Caco-2 (cell line): Measurements from ENCODE around the gene KIAA0513. TPM values are rescaled to one million over a fixed set of nuclear protein-coding genes. Genes with fewer than 3 reads are reported as not detected.

Source experiments
- BruUV-seq: library from RNA; stranded (reverse); fragments of 400-500 nt; replicated peaks from 2 replicates; lab custom pipeline; 2021; lab: Mats Ljungman, UMichigan
- CTCF ChIA-PET: fragments of 300-600 bp; sonication (Branson Sonifier 250); formaldehyde crosslinking; loops from one replicate; lab custom pipeline; 2022; ENCODE audit warnings: antibody characterized with exemption; lab: Charles Lee
- POLR2A ChIA-PET: fragments of 300-600 bp; sonication (Branson Sonifier 250); formaldehyde crosslinking; loops from one replicate; lab custom pipeline; 2022; ENCODE audit warnings: antibody characterized with exemption; lab: Charles Lee
- DNase-seq, 2 experiments: peaks; one replicate each; pipeline versions ENCODE4 v3.0.0 to v3.0.0-alpha.2; 2020 to 2022
- H3K27me3 ChIP-seq: replicated peaks from 2 replicates; pipeline ENCODE4 v1.6.0; 2011; ENCODE audit warnings: low read length; ENCODE audit not compliant: control insufficient read depth, insufficient read depth
- H3K36me3 ChIP-seq: 2 replicates; pipeline ENCODE4 v1.5.1; 2011; ENCODE audit warnings: low read length; ENCODE audit not compliant: control insufficient read depth, insufficient read depth
- H3K4me1 ChIP-seq: fragments of 250-450 bp; sonication (Bioruptor Pico); 2 replicates; pipeline ENCODE4 v1.5.1; 2020; ENCODE audit warnings: mild to moderate bottlenecking
- H3K4me3 ChIP-seq: 2 replicates; pipeline ENCODE4 v1.5.1; 2011; ENCODE audit warnings: low read depth, mild to moderate bottlenecking, control low read depth, low read length
- H3K9me3 ChIP-seq: fragments of 250-450 bp; sonication (Bioruptor Pico); 2 replicates; pipeline ENCODE4 v1.5.1; 2020; ENCODE audit warnings: mild to moderate bottlenecking, moderate library complexity
- H3K27ac Mint-ChIP-seq: one replicate; pipeline ENCODE4 v1.8.0; 2022; ENCODE audit warnings: mixed read lengths; ENCODE audit not compliant: unreplicated experiment
- H3K27me3 Mint-ChIP-seq: one replicate; pipeline ENCODE4 v1.8.0; 2022; ENCODE audit warnings: mixed read lengths; ENCODE audit not compliant: insufficient read depth, unreplicated experiment
- H3K36me3 Mint-ChIP-seq: one replicate; pipeline ENCODE4 v1.8.0; 2022; ENCODE audit warnings: mild to moderate bottlenecking, mixed read lengths; ENCODE audit not compliant: insufficient read depth, unreplicated experiment
- H3K4me1 Mint-ChIP-seq: one replicate; pipeline ENCODE4 v1.8.0; 2022; ENCODE audit warnings: low read depth, mixed read lengths; ENCODE audit not compliant: unreplicated experiment
- H3K4me3 Mint-ChIP-seq: one replicate; pipeline ENCODE4 v1.8.0; 2022; ENCODE audit warnings: mild to moderate bottlenecking, moderate library complexity, mixed read lengths; ENCODE audit not compliant: unreplicated experiment
- H3K9me3 Mint-ChIP-seq: one replicate; pipeline ENCODE4 v1.8.0; 2022; ENCODE audit warnings: mixed read lengths; ENCODE audit not compliant: unreplicated experiment
- intact Hi-C: fragments of 100-400 bp; cut with micrococcal nuclease; formaldehyde crosslinking; loops from one replicate; pipeline ENCODE4 v1.10.0; 2022; ENCODE audit not compliant: unreplicated experiment
- total RNA-seq: library from RNA; stranded (reverse); gene quantifications from 2 replicates; pipeline ENCODE4 v1.2.3, GENCODE V29; 2022
- TF ChIP-seq, protein P1 (sequence below), 2 experiments: fragments of 200-600 bp in 1 of 2; IDR thresholded peaks; 1 replicate in 1 of 2; 2 replicates in 1 of 2; pipeline versions ENCODE4 v1.5.1 to v1.8.0; 2011 to 2022; ENCODE audit warnings: antibody characterized with exemption in 1 of 2, control low read depth in 1 of 2, inconsistent platforms in 1 of 2, low read depth in 1 of 2, low read length in 1 of 2, mild to moderate bottlenecking in 1 of 2, moderate library complexity in 1 of 2; ENCODE audit not compliant: insufficient read depth in 1 of 2, severe bottlenecking in 1 of 2, unreplicated experiment in 1 of 2

The KIAA0513 gene
- total RNA-seq, 1 experiment from 2014 or later, result 7.9 TPM

DNA sequence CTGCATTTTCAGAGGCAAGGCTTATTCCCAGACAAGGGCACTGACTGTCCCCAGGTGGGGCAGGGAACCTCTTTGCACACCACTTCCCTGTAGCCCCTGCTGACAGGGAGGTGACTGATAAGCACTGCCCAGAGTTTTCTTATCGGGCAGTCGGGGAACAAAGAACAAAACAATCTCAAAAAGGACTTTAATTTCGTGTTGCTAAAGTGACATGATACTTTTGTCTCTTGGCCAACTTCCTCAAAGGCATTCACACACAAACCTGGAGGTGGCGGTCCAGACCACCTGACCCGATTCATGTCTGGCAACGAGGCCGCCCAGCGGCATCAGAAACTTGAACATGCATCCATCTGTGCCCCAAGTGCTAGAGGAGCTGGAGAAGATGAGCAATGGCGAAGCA, 45.2 kb upstream of the KIAA0513 start:
- Histone ChIP-seq H3K4me3 (no peak overlapping the region), H3K36me3 (peaks cover 12% of the 10 kb centered on the region), H3K9me3 (no peaks in the 10 kb centered on the region), H3K4me1 (no peaks in the 10 kb centered on the region), H3K27me3 (no peaks in the 10 kb centered on the region)
- ChIA-PET POLR2A (interaction anchor here (0.6 kb wide), 1 partner anchor 29 kb away, joined by 3 read pairs; no protein-coding TSS in a partner anchor), CTCF (interaction anchor here (1.0 to 2.1 kb wide), 2 partner anchors 11 to 104 kb away, joined by 5 to 15 read pairs; no protein-coding TSS in a partner anchor)
- H3K36me3 Mint-ChIP-seq, result peaks cover 89% of the 10 kb centered on the region
- peak overlapping the region; percentile 11 for H3K27ac Mint-ChIP-seq
- no TSS peak for BruUV-seq
- no peaks in the 10 kb centered on the region for H3K9me3 Mint-ChIP-seq
- no peaks in the 10 kb centered on the region for H3K4me1 Mint-ChIP-seq
- intact Hi-C loops, result loop anchor here (2.0 kb wide), 1 partner anchor 104 kb away; no protein-coding TSS in a partner anchor
- H3K27me3 Mint-ChIP-seq, result no peaks in the 10 kb centered on the region
- TF ChIP-seq, protein P1, sequence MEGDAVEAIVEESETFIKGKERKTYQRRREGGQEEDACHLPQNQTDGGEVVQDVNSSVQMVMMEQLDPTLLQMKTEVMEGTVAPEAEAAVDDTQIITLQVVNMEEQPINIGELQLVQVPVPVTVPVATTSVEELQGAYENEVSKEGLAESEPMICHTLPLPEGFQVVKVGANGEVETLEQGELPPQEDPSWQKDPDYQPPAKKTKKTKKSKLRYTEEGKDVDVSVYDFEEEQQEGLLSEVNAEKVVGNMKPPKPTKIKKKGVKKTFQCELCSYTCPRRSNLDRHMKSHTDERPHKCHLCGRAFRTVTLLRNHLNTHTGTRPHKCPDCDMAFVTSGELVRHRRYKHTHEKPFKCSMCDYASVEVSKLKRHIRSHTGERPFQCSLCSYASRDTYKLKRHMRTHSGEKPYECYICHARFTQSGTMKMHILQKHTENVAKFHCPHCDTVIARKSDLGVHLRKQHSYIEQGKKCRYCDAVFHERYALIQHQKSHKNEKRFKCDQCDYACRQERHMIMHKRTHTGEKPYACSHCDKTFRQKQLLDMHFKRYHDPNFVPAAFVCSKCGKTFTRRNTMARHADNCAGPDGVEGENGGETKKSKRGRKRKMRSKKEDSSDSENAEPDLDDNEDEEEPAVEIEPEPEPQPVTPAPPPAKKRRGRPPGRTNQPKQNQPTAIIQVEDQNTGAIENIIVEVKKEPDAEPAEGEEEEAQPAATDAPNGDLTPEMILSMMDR (IDR thresholded peaks at IDR 0.05; ENCODE audit: insufficient read depth in 1 of 2, low read depth in 1 of 2, low read length in 1 of 2, severe bottlenecking in 1 of 2, unreplicated experiment in 1 of 2), result peak in 1 of 2 experiments; percentile 20
- DNase-seq, result peak in 1 of 2 experiments; percentile 27
- no peak overlapping the region for H3K4me3 Mint-ChIP-seq

DNA sequence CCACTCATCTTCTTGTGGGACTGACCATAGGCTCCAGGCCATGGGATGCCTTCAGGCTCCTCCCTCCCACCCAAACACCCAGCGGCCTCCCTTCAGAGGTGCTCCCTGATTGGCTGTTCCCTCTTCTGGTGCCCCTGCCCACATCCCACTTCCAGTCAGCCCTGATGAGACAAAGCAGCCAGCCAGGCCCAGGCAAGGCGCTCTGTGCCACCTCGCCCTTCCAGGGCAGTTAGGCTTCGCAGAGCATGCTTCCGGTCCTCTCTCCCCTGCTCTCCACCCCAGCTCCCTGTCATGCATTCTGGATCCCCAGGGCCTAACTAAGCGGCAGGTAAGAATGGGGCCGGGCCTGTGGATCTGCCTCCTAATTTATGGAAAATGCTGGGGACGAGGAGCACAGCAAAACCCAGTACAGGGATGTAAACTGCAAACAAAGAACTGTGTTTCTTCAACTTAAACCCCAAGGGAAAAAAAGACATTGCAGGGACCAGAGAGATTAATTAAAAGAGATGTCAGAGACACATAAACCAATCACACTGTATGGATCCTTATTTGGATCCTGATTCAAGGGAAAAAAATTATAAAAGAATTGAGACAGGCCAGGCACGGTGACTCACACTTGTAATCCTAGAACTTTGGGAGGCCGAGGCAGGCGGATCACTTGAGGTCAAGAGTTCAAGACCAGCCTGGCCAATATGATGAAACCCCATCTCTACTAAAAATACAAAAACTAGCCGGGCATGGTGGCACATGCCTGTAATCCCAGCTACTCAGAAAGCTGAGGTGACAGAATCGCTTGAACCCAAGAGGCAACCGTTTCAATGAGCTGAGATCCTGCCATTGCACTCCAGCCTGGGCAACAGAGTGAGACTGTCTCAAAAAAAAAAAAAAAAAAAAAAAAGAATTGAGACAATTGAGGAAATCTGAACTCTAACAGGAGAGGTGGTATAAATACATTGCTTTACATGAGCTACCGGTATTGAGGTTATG, 42.2 kb upstream of the KIAA0513 start:
- intact Hi-C loops, result no loop called here
- TF ChIP-seq, protein P1 (IDR thresholded peaks at IDR 0.05; ENCODE audit: insufficient read depth in 1 of 2, low read depth in 1 of 2, low read length in 1 of 2, severe bottlenecking in 1 of 2, unreplicated experiment in 1 of 2), result no peak
- Histone ChIP-seq H3K4me1 (no peaks in the 10 kb centered on the region), H3K27me3 (no peaks in the 10 kb centered on the region), H3K9me3 (no peaks in the 10 kb centered on the region), H3K36me3 (peaks cover 10% of the 10 kb centered on the region), H3K4me3 (no peak overlapping the region)
- H3K9me3 Mint-ChIP-seq, result no peaks in the 10 kb centered on the region
- H3K27me3 Mint-ChIP-seq, result no peaks in the 10 kb centered on the region
- peak overlapping the region; percentile 15 for H3K27ac Mint-ChIP-seq
- H3K4me1 Mint-ChIP-seq, result no peaks in the 10 kb centered on the region
- BruUV-seq, result no TSS peak
- no peak overlapping the region for H3K4me3 Mint-ChIP-seq
- CTCF ChIA-PET, result interaction anchor here (0.7 kb wide), 1 partner anchor 14 kb away, joined by 4 read pairs; no protein-coding TSS in a partner anchor
- no peak for DNase-seq
- POLR2A ChIA-PET, result no interaction called here
- peaks cover 89% of the 10 kb centered on the region for H3K36me3 Mint-ChIP-seq

DNA sequence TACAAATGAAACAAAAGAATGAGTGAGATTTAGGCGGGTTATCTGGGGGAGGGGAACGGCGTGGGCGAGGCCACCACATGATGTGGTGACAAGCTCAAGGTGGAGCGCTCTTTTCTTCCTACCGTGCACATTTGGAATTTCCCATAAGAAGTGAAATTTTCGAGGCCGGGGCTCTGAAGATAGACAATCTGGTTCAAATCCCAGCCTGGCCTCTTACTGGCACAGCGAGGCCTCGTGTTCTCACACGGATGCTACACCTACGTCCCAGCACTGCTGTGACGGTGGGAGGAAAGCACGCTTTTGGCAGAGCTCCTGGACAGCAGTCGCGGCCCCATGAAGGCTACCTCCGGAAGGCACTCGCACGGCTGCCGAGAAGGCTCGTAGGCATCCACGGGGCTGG, 41.5 kb upstream of the KIAA0513 start:
- no peaks in the 10 kb centered on the region for H3K4me1 Mint-ChIP-seq
- no TSS peak for BruUV-seq
- no peak overlapping the region for H3K4me3 ChIP-seq
- H3K27me3 ChIP-seq, result no peaks in the 10 kb centered on the region
- H3K36me3 ChIP-seq, result peaks cover 12% of the 10 kb centered on the region
- H3K27ac Mint-ChIP-seq, result no peak overlapping the region
- H3K9me3 ChIP-seq, result no peaks in the 10 kb centered on the region
- no peak for DNase-seq
- TF ChIP-seq, protein P1 (IDR thresholded peaks at IDR 0.05; ENCODE audit: insufficient read depth in 1 of 2, low read depth in 1 of 2, low read length in 1 of 2, severe bottlenecking in 1 of 2, unreplicated experiment in 1 of 2), result no peak
- H3K36me3 Mint-ChIP-seq, result peaks cover 89% of the 10 kb centered on the region
- H3K4me3 Mint-ChIP-seq, result no peak overlapping the region
- intact Hi-C loops, result no loop called here
- no peaks in the 10 kb centered on the region for H3K27me3 Mint-ChIP-seq
- H3K9me3 Mint-ChIP-seq, result no peaks in the 10 kb centered on the region
- ChIA-PET CTCF (no interaction called here), POLR2A (no interaction called here)
- no peaks in the 10 kb centered on the region for H3K4me1 ChIP-seq
